ENCODE measurements around the gene RNF151. TPM values are rescaled to one million over a fixed set of nuclear protein-coding genes. Genes with fewer than 3 reads are reported as not detected.

RNF151 gene
- total RNA-seq, 1 experiment from 2014 or later, result not detected

GRCh38 chr16:1985466-1986150 lies 19.0 kb downstream of the RNF151 start:
- DNase-seq (ENCODE audit: low spot score), result no peak
- in situ Hi-C loops (cut with HindIII; ENCODE audit: low sequenced_read_pairs), result no loop called here

GRCh38 chr16:1987198-1987597 lies 20.5 kb downstream of the RNF151 start:
- no peak for DNase-seq (ENCODE audit: low spot score)
- in situ Hi-C loops (cut with HindIII; ENCODE audit: low sequenced_read_pairs), result no loop called here

- DNase-seq (ENCODE audit: low spot score), result no peak
- in situ Hi-C loops (cut with HindIII; ENCODE audit: low sequenced_read_pairs), result no loop called here
These were observed 22.8 kb downstream of the RNF151 start, which contains the start of gene SYNGR3 for GRCh38 chr16:1989209-1990100. Gene SYNGR3, plus strand, starts transcription at chr16:1989970. Its CDS starts 133 bp downstream, at chr16:1990103.

GRCh38 chr16:1990101-1990350 lies 23.4 kb downstream of the RNF151 start:
- in situ Hi-C loops (cut with HindIII; ENCODE audit: low sequenced_read_pairs), result no loop called here

GRCh38 chr16:1990351-1991134 lies 23.9 kb downstream of the RNF151 start:
- in situ Hi-C loops (cut with HindIII; ENCODE audit: low sequenced_read_pairs), result no loop called here
- peak; percentile 57 for DNase-seq (ENCODE audit: low spot score)

More at GRCh38 chr16:1990101-1990350, 23.4 kb downstream of the RNF151 start:
- no peak for DNase-seq (ENCODE audit: low spot score)

GRCh38 chr16:1991135-1991551 lies 24.5 kb downstream of the RNF151 start:
- in situ Hi-C loops (cut with HindIII; ENCODE audit: low sequenced_read_pairs), result no loop called here
- DNase-seq (ENCODE audit: low spot score), result peak; percentile 38

- no peak for DNase-seq (ENCODE audit: low spot score)
- in situ Hi-C loops (cut with HindIII; ENCODE audit: low sequenced_read_pairs), result no loop called here
These were observed 24.9 kb downstream of the RNF151 start for GRCh38 chr16:1991588-1991947.

- DNase-seq (ENCODE audit: low spot score), result peak; percentile 78
- in situ Hi-C loops (cut with HindIII; ENCODE audit: low sequenced_read_pairs), result no loop called here
These were observed 25.5 kb downstream of the RNF151 start for GRCh38 chr16:1991948-1992703.

- DNase-seq (ENCODE audit: low spot score), result no peak
- in situ Hi-C loops (cut with HindIII; ENCODE audit: low sequenced_read_pairs), result no loop called here
These were observed 26.2 kb downstream of the RNF151 start for GRCh38 chr16:1992704-1993317.

GRCh38 chr16:1993731-1994131 lies 27.1 kb downstream of the RNF151 start:
- no peak for DNase-seq (ENCODE audit: low spot score)
- in situ Hi-C loops (cut with HindIII; ENCODE audit: low sequenced_read_pairs), result no loop called here

- in situ Hi-C loops (cut with HindIII; ENCODE audit: low sequenced_read_pairs), result no loop called here
These were observed 31.1 kb downstream of the RNF151 start for GRCh38 chr16:1997494-1998359.

GRCh38 chr16:1998360-1998835 lies 31.7 kb downstream of the RNF151 start:
- in situ Hi-C loops (cut with HindIII; ENCODE audit: low sequenced_read_pairs), result no loop called here
- peak; percentile 54 for DNase-seq (ENCODE audit: low spot score)

More at GRCh38 chr16:1997494-1998359, 31.1 kb downstream of the RNF151 start:
- no peak for DNase-seq (ENCODE audit: low spot score)

- DNase-seq (ENCODE audit: low spot score), result no peak
- in situ Hi-C loops (cut with HindIII; ENCODE audit: low sequenced_read_pairs), result no loop called here
These were observed 32.5 kb downstream of the RNF151 start for GRCh38 chr16:1998852-1999801.

- no peak for DNase-seq (ENCODE audit: low spot score)
These were observed 33.3 kb downstream of the RNF151 start for GRCh38 chr16:1999866-2000514.

GRCh38 chr16:2001035-2001434 lies 34.4 kb downstream of the RNF151 start:
- no peak for DNase-seq (ENCODE audit: low spot score)
- in situ Hi-C loops (cut with HindIII; ENCODE audit: low sequenced_read_pairs), result no loop called here

More at GRCh38 chr16:1999866-2000514, 33.3 kb downstream of the RNF151 start:
- in situ Hi-C loops (cut with HindIII; ENCODE audit: low sequenced_read_pairs), result no loop called here

Measured in G401 (cell line).